T-helper 1 cell treated with Interleukin-12 subunit alpha and Interleukin-12 subunit beta and Interleukin-4 antibody, amounts not matched to agents 30 ng/mL and 1 ng/mL, for 36 hours (primary cell): ENCODE data around the gene CFHR4. TPM values are rescaled to one million over a fixed set of nuclear protein-coding genes. Genes with fewer than 3 reads are reported as not detected.
"Not testable (repeated sequence)": the region's sequence is repeated elsewhere in the genome, so short reads cannot be mapped to it uniquely, and the experiment has no call there.

Source experiments
- intact Hi-C: fragments of 100-400 bp; cut with micrococcal nuclease; formaldehyde crosslinking; loops from one replicate; pipeline ENCODE4 v1.15.1; 2024
- total RNA-seq: library from RNA; stranded (reverse); gene quantifications from 2 replicates; pipeline ENCODE4 v1.2.3, GENCODE V29; 2022

The CFHR4 gene
- total RNA-seq, 1 donor from 2014 or later: not detected

- intact Hi-C loops: no loop called here
These were observed 45.8 kb downstream of the CFHR4 start for GRCh38 chr1:196933531-196934189.

DNA sequence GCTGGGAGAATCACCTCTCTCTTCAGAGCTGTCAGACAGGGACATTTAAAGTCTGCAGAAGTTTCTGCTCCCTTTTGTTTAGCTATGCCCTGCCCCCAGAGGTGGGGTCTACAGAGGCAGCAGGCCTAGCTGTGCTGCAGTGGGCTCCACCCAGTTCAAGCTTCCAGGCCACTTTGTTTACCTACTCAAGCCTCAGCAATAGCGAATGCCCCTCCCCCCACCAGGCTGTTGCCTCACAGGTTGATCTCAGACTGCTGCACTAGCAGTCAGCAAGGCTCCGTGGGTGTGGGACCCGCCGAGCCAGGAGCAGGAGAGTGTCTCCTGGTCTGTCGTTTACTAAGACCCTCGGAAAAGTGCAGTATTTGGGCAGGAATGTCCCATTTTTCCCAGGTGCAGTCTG is 53.6 kb downstream of the CFHR4 start:
- intact Hi-C loops: not testable (repeated sequence)

DNA sequence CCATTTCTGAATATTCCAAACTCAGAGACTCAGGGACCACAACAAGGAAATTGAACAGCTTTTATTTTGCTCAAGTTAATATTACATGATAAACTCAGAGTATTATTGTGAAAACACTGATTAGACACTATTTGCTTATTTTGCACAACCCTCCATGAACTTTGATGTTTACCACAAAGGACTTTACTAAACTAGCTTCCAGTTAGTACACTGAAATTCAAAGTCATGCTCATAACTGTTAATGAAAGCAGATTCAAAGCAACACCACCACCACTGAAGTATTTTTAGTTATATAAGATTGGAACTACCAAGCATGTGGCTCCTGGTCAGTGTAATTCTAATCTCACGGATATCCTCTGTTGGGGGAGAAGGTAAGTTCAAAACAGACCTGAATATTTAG is 55.7 kb downstream of the CFHR4 start, which contains the start of gene CFHR2:
TSS of gene CFHR2 (plus strand) at position 171 of the 400 bp plus-strand sequence. CDS start at position 314, 143 bp downstream.
- intact Hi-C loops: not testable (repeated sequence)

DNA sequence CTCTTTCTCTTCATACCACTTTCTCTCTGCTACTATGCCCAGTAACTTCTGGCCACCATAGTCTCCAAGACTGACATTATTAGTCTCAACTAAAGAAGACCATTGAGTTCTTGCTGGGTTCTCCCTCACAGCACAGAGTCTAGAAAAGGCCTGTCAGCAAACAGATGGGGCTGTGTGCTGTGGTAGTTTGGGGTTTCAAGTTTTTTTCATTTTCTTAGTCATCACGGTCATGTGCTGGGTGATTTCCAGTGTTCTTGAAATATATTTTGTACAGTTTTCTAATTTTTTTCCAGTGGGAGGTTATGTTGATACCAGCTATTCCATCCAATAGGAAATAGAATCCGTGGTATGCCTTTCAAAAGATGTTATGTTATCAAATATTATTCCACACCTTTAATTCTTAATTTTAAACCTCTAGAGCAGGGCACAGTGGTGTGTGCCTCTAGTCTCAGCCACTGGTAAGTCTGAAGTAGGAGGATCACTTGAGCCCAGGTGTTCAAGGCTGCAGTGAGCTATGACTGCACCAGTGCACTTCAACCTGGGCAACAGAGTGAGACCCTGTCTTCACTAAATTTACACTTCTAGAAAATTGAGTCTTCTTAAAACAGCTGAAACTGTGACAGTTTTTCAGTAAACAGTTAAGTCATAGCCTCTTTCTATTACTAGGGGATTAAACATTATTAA is 64.0 kb downstream of the CFHR4 start:
- intact Hi-C loops: no loop called here

DNA sequence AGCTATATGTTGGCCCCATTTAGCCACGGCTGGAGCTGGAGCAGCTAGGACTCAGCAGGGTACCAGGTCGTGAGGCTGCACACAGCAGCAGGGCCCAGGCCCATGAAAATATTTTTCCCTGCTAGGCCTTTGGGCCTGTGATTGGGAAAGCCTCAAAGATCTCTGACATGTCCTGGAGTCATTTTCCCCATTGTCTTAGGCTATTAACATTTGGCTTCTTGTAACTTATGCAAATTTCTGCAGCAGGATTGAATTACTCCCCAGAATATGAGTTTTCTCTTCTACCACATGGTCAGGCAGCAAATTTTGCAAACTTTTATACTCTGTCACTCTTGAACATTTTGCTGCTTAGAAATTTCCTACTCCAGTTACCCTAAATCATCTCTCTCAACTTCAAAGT is 66.9 kb downstream of the CFHR4 start:
- intact Hi-C loops: no loop called here

DNA sequence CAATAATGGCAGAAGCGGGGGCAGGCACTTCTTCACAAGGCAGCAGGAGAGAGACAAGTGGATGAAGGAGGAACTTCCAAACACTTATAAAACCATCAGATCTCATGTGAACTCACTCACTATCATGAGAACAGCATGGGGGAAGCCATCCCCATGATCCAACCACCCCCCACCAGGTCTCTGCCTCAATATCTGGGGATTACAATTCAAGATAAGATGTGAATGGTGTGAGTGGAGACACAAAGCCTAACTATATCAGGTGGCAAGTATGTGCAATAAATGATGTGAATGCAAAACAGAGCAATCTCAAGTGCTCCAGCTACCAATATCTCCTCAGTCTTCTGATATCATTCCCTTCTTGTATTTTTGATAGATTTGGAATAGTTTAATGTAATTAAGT is 68.1 kb downstream of the CFHR4 start:
- intact Hi-C loops: no loop called here

DNA sequence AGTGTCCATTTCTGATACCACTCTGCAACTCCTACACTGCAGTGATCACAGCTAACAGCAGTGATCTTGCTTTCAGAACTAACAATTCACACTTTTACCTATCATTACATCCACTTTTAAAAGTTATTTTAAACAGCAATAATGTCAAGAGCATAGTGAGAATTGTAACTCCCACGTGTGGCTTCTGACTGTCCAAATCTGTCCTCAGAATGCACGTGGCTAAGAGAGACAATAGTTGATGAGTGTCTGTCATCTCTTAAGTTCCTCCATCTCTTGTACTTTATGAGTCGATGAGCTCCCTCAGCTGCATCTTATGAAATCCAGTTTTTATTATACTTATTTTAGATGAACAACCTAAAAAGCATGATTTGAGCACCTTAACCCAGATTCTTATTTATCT is 73.0 kb downstream of the CFHR4 start:
- intact Hi-C loops: no loop called here

Other genes with a start within 250 kb of the CFHR4 start
- gene CFH, start 236.0 kb upstream of the CFHR4 start, total RNA-seq: 2.5 and 2.7 TPM in 2 replicates
- not detected in 2 replicates for gene CFHR3, start 113.2 kb upstream of the CFHR4 start, total RNA-seq
- not detected in 2 replicates for gene CFHR1, start 68.3 kb upstream of the CFHR4 start, total RNA-seq
- not detected in 2 replicates for gene CFHR2, start 55.7 kb downstream of the CFHR4 start, total RNA-seq
- not detected in 2 replicates for gene CFHR5, start 89.5 kb downstream of the CFHR4 start, total RNA-seq
- gene F13B, start 179.2 kb downstream of the CFHR4 start, total RNA-seq: not detected in 2 replicates